OCI-LY3 (cell line): ENCODE measurements around the gene KHSRP.

ENCODE experiments used
- CTCF ChIP-seq: fragments of 200-600, 300-600 bp; sonication (generic); IDR thresholded peaks from 2 replicates; pipeline ENCODE4 v1.5.1; 2014; ENCODE audit warnings: antibody characterized with exemption, low read length, low read depth
- EZH2phosphoT487 ChIP-seq: fragments of 200-600 bp; shearing (Covaris generic); IDR thresholded peaks from 2 replicates; pipeline ENCODE4 v1.6.1; 2018; ENCODE audit warnings: antibody characterized with exemption, mixed run types, low read depth

- TF ChIP-seq CTCF (no peak), EZH2phosphoT487 (no peak)
Observed at GRCh38 chr19:6457958-6458694, 33.5 kb upstream of the KHSRP start.
